OCI-LY3 (cell line): ENCODE results near the gene CCT3.
"Not testable (repeated sequence)": the region's sequence is repeated elsewhere in the genome, so short reads cannot be mapped to it uniquely, and the experiment has no call there.

Experiments
- H2AFZ ChIP-seq: fragments of 200-600, 300-600 bp; shearing (Covaris generic); 2 replicates; pipeline ENCODE4 v1.6.0; 2014; ENCODE audit warnings: antibody characterized with exemption, low read depth, low read length
- H3K27ac ChIP-seq: fragments of 200-600, 300-600 bp; sonication (generic); 2 replicates; pipeline ENCODE4 v1.5.1; 2014; ENCODE audit warnings: mild to moderate bottlenecking, low read length, moderate library complexity, mixed read lengths
- H3K27me3 ChIP-seq: fragments of 200-600, 300-600 bp; sonication (generic); 2 replicates; pipeline ENCODE4 v1.6.1; 2014; ENCODE audit warnings: low read depth, low read length, mixed read lengths
- H3K36me3 ChIP-seq: fragments of 200-600, 300-600 bp; sonication (generic); replicated peaks from 2 replicates; pipeline ENCODE3; 2014; ENCODE audit warnings: low read depth, low read length, mixed read lengths
- H3K4me1 ChIP-seq: fragments of 300-600, 200-600 bp; sonication (generic); 2 replicates; pipeline ENCODE4 v1.6.1; 2014; ENCODE audit warnings: low read length, mixed read lengths
- H3K4me2 ChIP-seq: fragments of 200-600, 300-600 bp; sonication (generic); 2 replicates; pipeline ENCODE4 v1.6.1; 2014; ENCODE audit warnings: low read length, mixed read lengths
- H3K4me3 ChIP-seq: fragments of 300-600, 200-600 bp; sonication (generic); 2 replicates; pipeline ENCODE4 v1.5.1; 2014; ENCODE audit warnings: antibody characterized with exemption, mild to moderate bottlenecking, low read length, moderate library complexity
- H3K79me2 ChIP-seq: fragments of 300-600, 200-600 bp; shearing (Covaris generic); 2 replicates; pipeline ENCODE4 v1.6.1; 2014; ENCODE audit warnings: mild to moderate bottlenecking, low read length, mixed read lengths
- H3K9ac ChIP-seq: fragments of 300-600, 200-600 bp; shearing (Covaris generic); 2 replicates; pipeline ENCODE4 v1.6.0; 2014; ENCODE audit warnings: mild to moderate bottlenecking, low read length, moderate library complexity
- H3K9me3 ChIP-seq: fragments of 200-600, 300-600 bp; shearing (Covaris generic); 2 replicates; pipeline ENCODE4 v1.6.1; 2014; ENCODE audit warnings: low read length, mixed read lengths; ENCODE audit not compliant: insufficient read depth
- H4K20me1 ChIP-seq: fragments of 200-600, 300-600 bp; sonication (generic); 2 replicates; pipeline ENCODE4 v1.6.1; 2016; ENCODE audit warnings: low read length, mixed read lengths; ENCODE audit not compliant: insufficient read depth
- EZH2phosphoT487 ChIP-seq: fragments of 200-600 bp; shearing (Covaris generic); IDR thresholded peaks from 2 replicates; pipeline ENCODE4 v1.6.1; 2018; ENCODE audit warnings: antibody characterized with exemption, mixed run types, low read depth
- TF ChIP-seq, protein P1 (sequence below): fragments of 200-600, 300-600 bp; sonication (generic); IDR thresholded peaks from 2 replicates; pipeline ENCODE4 v1.5.1; 2014; ENCODE audit warnings: antibody characterized with exemption, low read length, low read depth

The CCT3 gene

DNA sequence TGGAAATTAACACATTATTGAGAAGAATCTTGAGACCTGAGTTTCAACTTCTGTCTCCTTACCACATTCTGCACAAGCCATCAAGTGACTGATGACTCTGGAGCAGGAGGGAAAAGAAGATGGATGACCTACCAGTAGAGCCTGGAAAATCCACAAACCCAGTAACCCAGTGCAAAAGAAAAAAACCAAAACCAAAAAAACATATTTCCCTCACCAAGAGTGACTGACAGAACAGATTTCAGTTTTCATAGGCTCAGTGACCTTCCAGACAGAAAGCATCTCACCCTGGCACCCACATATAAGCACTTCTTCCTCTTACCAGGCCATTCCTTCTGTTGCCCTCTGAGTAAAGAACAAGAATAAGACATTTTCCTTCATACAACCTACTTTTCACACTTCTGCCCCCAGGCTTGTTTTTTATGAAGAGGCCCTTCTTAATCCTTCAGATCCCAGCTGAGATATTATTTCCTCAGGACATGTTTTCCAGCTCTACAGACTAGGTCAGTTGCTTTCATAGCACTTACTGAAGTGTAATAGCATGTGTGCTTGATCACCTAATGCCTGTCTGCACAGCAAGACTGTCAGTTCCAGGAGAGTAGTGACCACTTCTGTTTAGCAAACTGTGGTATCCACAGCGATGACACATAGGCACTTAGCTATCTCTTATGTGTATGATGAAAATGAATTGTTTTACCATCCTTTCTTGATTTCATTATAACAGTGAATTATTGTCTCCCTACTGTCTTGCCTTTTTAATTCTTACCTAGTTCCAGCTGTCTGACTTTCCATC is 4.3 kb upstream of the CCT3 start:
- Histone ChIP-seq H3K9me3 (no peaks in the 10 kb centered on the region), H3K4me2 (no peak overlapping the region), H2AFZ (no peak overlapping the region), H3K27ac (no peak overlapping the region), H3K79me2 (peaks cover 10% of the 10 kb centered on the region), H3K4me3 (no peak overlapping the region), H3K9ac (no peak overlapping the region), H3K27me3 (peaks cover 15% of the 10 kb centered on the region; the same call in 1 of the 2 replicates), H4K20me1 (no peaks in the 10 kb centered on the region), H3K4me1 (peaks cover 4% of the 10 kb centered on the region), H3K36me3 (no peaks in the 10 kb centered on the region)
- TF ChIP-seq, protein P1, sequence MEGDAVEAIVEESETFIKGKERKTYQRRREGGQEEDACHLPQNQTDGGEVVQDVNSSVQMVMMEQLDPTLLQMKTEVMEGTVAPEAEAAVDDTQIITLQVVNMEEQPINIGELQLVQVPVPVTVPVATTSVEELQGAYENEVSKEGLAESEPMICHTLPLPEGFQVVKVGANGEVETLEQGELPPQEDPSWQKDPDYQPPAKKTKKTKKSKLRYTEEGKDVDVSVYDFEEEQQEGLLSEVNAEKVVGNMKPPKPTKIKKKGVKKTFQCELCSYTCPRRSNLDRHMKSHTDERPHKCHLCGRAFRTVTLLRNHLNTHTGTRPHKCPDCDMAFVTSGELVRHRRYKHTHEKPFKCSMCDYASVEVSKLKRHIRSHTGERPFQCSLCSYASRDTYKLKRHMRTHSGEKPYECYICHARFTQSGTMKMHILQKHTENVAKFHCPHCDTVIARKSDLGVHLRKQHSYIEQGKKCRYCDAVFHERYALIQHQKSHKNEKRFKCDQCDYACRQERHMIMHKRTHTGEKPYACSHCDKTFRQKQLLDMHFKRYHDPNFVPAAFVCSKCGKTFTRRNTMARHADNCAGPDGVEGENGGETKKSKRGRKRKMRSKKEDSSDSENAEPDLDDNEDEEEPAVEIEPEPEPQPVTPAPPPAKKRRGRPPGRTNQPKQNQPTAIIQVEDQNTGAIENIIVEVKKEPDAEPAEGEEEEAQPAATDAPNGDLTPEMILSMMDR: no peak
- no peak for TF ChIP-seq EZH2phosphoT487

DNA sequence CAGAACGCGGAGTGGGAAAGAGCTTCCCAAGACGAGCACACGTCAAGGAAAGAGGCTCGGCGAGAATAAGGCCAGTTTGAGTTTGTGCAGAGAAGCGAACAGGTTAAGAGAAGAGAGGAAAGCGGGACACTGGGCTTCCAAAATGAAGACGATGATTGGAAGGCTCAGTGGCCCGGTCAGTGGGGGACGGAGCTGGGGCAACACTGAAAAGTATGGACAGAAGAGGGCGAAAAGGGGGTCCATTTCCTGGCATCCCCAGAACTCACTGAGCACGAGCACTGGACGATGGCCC is 258 bp downstream of the CCT3 start:
- Histone ChIP-seq H2AFZ (no peak overlapping the region), H3K79me2 (peaks cover 54% of the 10 kb centered on the region)

DNA sequence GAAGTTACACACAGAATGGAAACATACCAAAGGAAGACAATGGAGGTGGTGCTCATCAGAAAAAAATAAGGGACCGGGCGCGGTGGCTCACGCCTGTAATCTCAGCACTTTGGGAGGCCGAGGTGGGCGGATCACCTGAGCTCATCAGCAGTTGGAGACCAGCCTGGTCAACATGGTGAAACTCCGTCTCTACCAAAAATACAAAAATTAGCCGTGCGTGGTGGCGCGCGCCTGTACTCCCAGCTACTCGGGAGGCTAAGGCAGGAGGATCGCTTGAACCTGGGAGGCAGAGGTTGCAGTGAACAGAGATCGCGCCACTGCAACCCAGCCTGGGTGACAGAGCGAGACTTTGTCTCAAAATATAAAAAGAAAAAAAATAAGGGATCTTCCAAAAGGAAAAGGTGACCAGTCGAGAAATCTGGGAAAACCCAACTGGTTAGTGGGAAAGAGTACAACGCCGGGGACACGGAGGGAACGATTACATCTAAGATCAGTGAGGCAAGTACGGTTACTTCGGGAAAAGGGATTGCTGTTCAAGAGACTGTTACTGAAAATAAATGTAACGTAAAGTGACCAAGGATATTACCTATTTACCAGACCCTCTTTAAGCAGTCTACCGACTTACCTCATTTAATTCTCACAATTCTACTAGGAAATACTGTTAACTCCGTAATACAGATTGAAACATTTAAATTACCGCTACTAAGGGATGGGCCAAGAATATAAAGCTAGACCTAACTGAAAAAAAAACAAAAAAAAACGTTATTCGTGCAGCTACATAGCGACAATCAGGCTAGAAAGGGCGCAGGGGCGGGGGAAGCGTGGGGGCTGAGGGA is 822 bp downstream of the CCT3 start:
- Histone ChIP-seq H2AFZ (no peak overlapping the region), H3K36me3 (peaks cover 41% of the 10 kb centered on the region), H3K79me2 (peaks cover 59% of the 10 kb centered on the region), H3K4me1 (peaks cover 13% of the 10 kb centered on the region), H3K4me3 (peak overlapping the region; percentile 84), H3K27ac (peak overlapping the region; percentile 56), H4K20me1 (peaks cover 19% of the 10 kb centered on the region; the same call in 1 of the 2 replicates), H3K27me3 (no peaks in the 10 kb centered on the region), H3K4me2 (peak overlapping the region; percentile 70), H3K9me3 (no peaks in the 10 kb centered on the region), H3K9ac (peak overlapping the region; percentile 81)
- no peak for TF ChIP-seq EZH2phosphoT487
- TF ChIP-seq, protein P1: no peak

More for the DNA sequence above, 258 bp downstream of the CCT3 start:
- Histone ChIP-seq H4K20me1 (peaks cover 19% of the 10 kb centered on the region; the same call in 1 of the 2 replicates), H3K27ac (peak overlapping the region; percentile 56), H3K4me1 (peaks cover 13% of the 10 kb centered on the region), H3K4me3 (peak overlapping the region; percentile 84), H3K9ac (peak overlapping the region; percentile 81), H3K9me3 (no peaks in the 10 kb centered on the region), H3K4me2 (peak overlapping the region; percentile 70), H3K27me3 (no peaks in the 10 kb centered on the region), H3K36me3 (peaks cover 35% of the 10 kb centered on the region)
- TF ChIP-seq, protein P1: no peak
- no peak for TF ChIP-seq EZH2phosphoT487

DNA sequence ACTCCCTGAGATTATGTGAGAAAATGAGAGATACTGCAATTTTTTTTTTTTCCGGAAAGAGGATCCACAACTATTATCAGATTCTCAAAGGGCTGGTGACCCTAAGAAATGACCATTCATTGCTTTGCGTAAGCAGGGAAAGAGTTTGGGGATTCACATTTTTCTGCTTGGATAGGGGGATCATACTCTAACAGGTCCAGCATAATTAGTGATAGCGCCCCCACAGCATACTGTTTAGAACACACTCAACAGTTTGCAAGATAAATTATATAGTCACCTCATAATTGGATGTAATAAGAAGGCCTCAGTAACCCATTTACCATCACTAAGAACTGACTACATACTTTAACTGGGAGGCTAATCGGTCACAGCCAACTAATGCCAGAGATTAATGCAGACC is 1.9 kb downstream of the CCT3 start:
- Histone ChIP-seq H3K36me3 (peaks cover 44% of the 10 kb centered on the region), H3K9me3 (no peaks in the 10 kb centered on the region), H4K20me1 (peaks cover 19% of the 10 kb centered on the region; the same call in 1 of the 2 replicates), H3K79me2 (peaks cover 64% of the 10 kb centered on the region), H3K4me2 (peak overlapping the region; percentile 70), H3K9ac (no peak overlapping the region), H3K27ac (no peak overlapping the region), H3K4me3 (peak overlapping the region; percentile 84; the same call in 1 of the 2 replicates), H2AFZ (no peak overlapping the region), H3K27me3 (no peaks in the 10 kb centered on the region), H3K4me1 (peaks cover 13% of the 10 kb centered on the region)
- TF ChIP-seq EZH2phosphoT487: no peak
- TF ChIP-seq, protein P1: peak; percentile 34

DNA sequence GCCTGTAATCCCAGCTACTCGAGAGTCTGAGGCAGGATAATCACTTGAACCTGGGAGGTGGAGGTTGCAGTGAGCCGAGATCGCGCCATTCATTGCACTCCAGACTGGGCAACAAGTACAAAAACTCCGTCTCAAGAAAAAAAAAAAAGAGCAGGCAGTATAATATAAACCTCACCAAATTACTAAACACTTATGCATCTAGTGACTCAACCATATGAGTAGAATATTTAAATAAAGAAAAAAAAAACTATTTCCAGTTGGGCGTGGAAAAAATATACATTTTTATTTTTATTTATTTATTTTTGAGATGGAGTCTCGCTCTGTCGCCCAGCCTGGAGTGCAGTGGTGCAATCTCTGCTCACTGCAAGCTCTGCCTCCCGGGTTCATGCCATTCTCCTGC is 14.9 kb downstream of the CCT3 start:
- not testable (repeated sequence) for H3K79me2 ChIP-seq, H3K4me1 ChIP-seq
- H3K36me3 ChIP-seq: peaks cover 51% of the 10 kb centered on the region

More for the DNA sequence above, 14.9 kb downstream of the CCT3 start:
- H3K27me3 ChIP-seq, H3K27ac ChIP-seq, H3K4me3 ChIP-seq, H4K20me1 ChIP-seq, H2AFZ ChIP-seq, H3K4me2 ChIP-seq, H3K9me3 ChIP-seq, H3K9ac ChIP-seq: not testable (repeated sequence)
